ENCODE results near the gene SMAD6. TPM values are rescaled to one million over a fixed set of nuclear protein-coding genes. Genes with fewer than 3 reads are reported as not detected.
A peak's percentile ranks its signal among the peaks of the same experiment; 100 is the strongest.

The SMAD6 gene
- total and polyA plus RNA-seq, 9 of the 15 experiments (the other 6 are each of a cell fraction or from before 2014, with no cell fraction given), result 0.10 to 15.5 (median 3.7) TPM

GRCh38 chr15:66702035-66702786 is at the start of gene SMAD6 (continued):
- TF ChIP-seq DMBX1 (CRISPR knock-in tag; IDR thresholded peaks at IDR 0.05; ENCODE audit: borderline replicate concordance) (no peak), ZNF282 (CRISPR knock-in tag; IDR thresholded peaks at IDR 0.05) (no peak), FIP1L1 (IDR thresholded peaks at IDR 0.05; ENCODE audit: low read depth, low read length, poor library complexity, severe bottlenecking) (no peak), SMARCC2 (IDR thresholded peaks at IDR 0.05; ENCODE audit: low read depth) (no peak), ZNF79 (CRISPR knock-in tag; IDR thresholded peaks at IDR 0.05; ENCODE audit: low read depth) (no peak), ZBTB17 (CRISPR knock-in tag; IDR thresholded peaks at IDR 0.05) (no peak), SMARCA4 (IDR thresholded peaks at IDR 0.05) (no peak), RBBP5 (IDR thresholded peaks at IDR 0.05; ENCODE audit: borderline replicate concordance, insufficient read depth, low read length, poor library complexity, severe bottlenecking) (peak; percentile 46), KLF10 (CRISPR knock-in tag; IDR thresholded peaks at IDR 0.05) (no peak), NCOR1 (IDR thresholded peaks at IDR 0.05) (peak; percentile 86), CEBPG (CRISPR knock-in tag; IDR thresholded peaks at IDR 0.05) (peak; percentile 95), CEBPG (tag; conservative IDR thresholded peaks at IDR 0.05 in 1 of 2, IDR thresholded peaks at IDR 0.05 in 1 of 2) (peak; percentile 99), POLR2H (tag; IDR thresholded peaks at IDR 0.05; ENCODE audit: low read depth) (no peak), HDAC1 (IDR thresholded peaks at IDR 0.05) (peak in 1 of 2 experiments; percentile 9; a peak in 1 of 4 replicates), E2F1 (CRISPR knock-in tag; IDR thresholded peaks at IDR 0.05) (no peak), TEAD2 (tag; IDR thresholded peaks at IDR 0.05) (no peak), USF1 (CRISPR knock-in tag; IDR thresholded peaks at IDR 0.05) (peak; percentile 65), TSHZ1 (CRISPR knock-in tag; IDR thresholded peaks at IDR 0.05) (no peak), NRF1 (conservative IDR thresholded peaks at IDR 0.05 in 1 of 2, IDR thresholded peaks at IDR 0.05 in 1 of 2) (peak; percentile 14 to 40; a peak in 2 of 4 replicates)
- TF ChIP-seq, protein P1, sequence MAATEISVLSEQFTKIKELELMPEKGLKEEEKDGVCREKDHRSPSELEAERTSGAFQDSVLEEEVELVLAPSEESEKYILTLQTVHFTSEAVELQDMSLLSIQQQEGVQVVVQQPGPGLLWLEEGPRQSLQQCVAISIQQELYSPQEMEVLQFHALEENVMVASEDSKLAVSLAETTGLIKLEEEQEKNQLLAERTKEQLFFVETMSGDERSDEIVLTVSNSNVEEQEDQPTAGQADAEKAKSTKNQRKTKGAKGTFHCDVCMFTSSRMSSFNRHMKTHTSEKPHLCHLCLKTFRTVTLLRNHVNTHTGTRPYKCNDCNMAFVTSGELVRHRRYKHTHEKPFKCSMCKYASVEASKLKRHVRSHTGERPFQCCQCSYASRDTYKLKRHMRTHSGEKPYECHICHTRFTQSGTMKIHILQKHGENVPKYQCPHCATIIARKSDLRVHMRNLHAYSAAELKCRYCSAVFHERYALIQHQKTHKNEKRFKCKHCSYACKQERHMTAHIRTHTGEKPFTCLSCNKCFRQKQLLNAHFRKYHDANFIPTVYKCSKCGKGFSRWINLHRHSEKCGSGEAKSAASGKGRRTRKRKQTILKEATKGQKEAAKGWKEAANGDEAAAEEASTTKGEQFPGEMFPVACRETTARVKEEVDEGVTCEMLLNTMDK (IDR thresholded peaks at IDR 0.05; ENCODE audit: borderline replicate concordance, insufficient read depth, low read depth, low read length, poor library complexity, severe bottlenecking), result no peak

Measured in K562 (cell line).